ENCODE data around the gene ASCC1. TPM values are rescaled to one million over a fixed set of nuclear protein-coding genes. Genes with fewer than 3 reads are reported as not detected.

Gene ASCC1
- total RNA-seq, 2 donors from 2014 or later: 14.8 to 38.3 TPM

DNA sequence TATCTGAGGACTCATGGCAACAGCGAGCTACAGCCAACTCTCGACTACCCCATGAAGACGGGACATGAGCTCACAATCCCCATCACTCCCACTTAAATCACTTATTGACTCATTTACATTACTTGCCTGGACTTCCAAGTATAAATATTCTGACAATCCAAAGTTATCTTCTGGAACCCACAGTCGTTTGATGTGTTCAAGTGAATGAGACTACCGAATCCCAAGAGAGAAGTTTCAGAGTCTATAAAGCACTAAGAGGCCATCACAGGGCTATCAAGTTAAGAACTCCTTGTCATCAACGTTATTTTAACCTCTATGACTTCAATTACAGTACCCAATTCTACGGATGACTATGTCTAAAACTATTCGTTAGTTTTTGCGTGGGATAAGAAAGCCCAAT lies 11.8 kb downstream of the ASCC1 start:
- Histone ChIP-seq H3K27me3 (replicated peaks; ENCODE audit: insufficient read depth) (no peaks in the 10 kb centered on the region), H3K9me3 (no peaks in the 10 kb centered on the region), H3K4me1 (replicated peaks) (no peaks in the 10 kb centered on the region), H3K4me3 (no peak overlapping the region), H3K36me3 (no peaks in the 10 kb centered on the region), H3K27ac (no peak overlapping the region)
- no peak for TF ChIP-seq POLR2A (IDR thresholded peaks at IDR 0.05)
- no peak for TF ChIP-seq POLR2AphosphoS5 (IDR thresholded peaks at IDR 0.05)
- TF ChIP-seq, protein P1, sequence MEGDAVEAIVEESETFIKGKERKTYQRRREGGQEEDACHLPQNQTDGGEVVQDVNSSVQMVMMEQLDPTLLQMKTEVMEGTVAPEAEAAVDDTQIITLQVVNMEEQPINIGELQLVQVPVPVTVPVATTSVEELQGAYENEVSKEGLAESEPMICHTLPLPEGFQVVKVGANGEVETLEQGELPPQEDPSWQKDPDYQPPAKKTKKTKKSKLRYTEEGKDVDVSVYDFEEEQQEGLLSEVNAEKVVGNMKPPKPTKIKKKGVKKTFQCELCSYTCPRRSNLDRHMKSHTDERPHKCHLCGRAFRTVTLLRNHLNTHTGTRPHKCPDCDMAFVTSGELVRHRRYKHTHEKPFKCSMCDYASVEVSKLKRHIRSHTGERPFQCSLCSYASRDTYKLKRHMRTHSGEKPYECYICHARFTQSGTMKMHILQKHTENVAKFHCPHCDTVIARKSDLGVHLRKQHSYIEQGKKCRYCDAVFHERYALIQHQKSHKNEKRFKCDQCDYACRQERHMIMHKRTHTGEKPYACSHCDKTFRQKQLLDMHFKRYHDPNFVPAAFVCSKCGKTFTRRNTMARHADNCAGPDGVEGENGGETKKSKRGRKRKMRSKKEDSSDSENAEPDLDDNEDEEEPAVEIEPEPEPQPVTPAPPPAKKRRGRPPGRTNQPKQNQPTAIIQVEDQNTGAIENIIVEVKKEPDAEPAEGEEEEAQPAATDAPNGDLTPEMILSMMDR (IDR thresholded peaks at IDR 0.05): no peak
- intact Hi-C loops (cut with DNase I): no loop called here
- no peak for DNase-seq (ENCODE audit: low spot score)
- WGBS: 76% methylated on average over 9 of the region's 9 CpGs

DNA sequence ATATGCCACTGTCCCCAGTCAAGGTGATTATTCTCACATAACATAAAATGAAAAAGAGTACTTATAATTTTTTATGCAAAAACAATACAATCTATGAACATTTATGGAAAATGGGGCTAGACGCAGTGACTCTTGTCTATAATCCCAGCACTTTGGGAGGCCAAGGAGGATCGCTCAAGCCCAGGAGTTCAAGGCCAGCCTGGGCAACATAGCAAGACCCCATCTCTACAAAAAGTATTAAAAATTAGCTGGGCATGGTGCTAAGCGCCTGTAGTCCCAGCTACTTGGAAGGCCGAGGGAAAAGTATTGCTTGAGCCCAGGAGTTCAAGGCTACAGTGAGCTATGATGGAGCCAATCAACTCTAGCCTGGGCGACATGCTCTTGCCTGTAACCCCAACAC lies 14.8 kb downstream of the ASCC1 start:
- Histone ChIP-seq H3K4me3 (no peak overlapping the region), H3K27ac (no peak overlapping the region), H3K36me3 (no peaks in the 10 kb centered on the region), H3K4me1 (replicated peaks) (no peaks in the 10 kb centered on the region), H3K27me3 (replicated peaks; ENCODE audit: insufficient read depth) (no peaks in the 10 kb centered on the region), H3K9me3 (no peaks in the 10 kb centered on the region)
- TF ChIP-seq, protein P1 (IDR thresholded peaks at IDR 0.05): no peak
- TF ChIP-seq POLR2A (IDR thresholded peaks at IDR 0.05) (no peak), POLR2AphosphoS5 (IDR thresholded peaks at IDR 0.05) (no peak)
- intact Hi-C loops (cut with DNase I): no loop called here
- DNase-seq (ENCODE audit: low spot score): no peak
- 98% methylated on average over 5 of the region's 5 CpGs for WGBS

DNA sequence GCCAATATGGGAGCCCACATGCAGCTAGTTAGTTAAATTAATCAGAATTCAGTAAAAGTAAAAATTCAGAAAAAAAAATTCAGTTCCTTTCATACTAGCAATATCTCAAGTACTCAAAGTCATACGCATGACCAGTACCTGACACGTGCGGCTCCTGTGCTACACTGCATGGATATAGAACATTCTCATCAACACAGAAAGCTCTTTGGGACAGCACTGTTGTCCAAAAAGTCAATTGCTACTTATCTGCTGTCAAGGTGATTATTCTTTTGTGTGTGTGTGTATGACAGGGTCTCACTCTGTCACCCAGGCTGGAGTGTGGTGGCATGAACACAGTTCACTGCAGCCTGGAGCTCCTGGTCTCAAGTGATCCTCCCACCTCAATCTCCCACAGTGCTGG lies 15.2 kb downstream of the ASCC1 start:
- no peaks in the 10 kb centered on the region for H3K27me3 ChIP-seq (replicated peaks; ENCODE audit: insufficient read depth)
- intact Hi-C loops (cut with DNase I): no loop called here
- DNase-seq (ENCODE audit: low spot score): no peak
- TF ChIP-seq, protein P1 (IDR thresholded peaks at IDR 0.05): no peak
- TF ChIP-seq POLR2AphosphoS5 (IDR thresholded peaks at IDR 0.05) (no peak), POLR2A (IDR thresholded peaks at IDR 0.05) (no peak)
- no peaks in the 10 kb centered on the region for H3K9me3 ChIP-seq
- no peak overlapping the region for H3K4me3 ChIP-seq
- H3K4me1 ChIP-seq (replicated peaks): no peaks in the 10 kb centered on the region
- no peak overlapping the region for H3K27ac ChIP-seq
- H3K36me3 ChIP-seq: no peaks in the 10 kb centered on the region
- WGBS: 98% methylated on average over 3 of the region's 3 CpGs

DNA sequence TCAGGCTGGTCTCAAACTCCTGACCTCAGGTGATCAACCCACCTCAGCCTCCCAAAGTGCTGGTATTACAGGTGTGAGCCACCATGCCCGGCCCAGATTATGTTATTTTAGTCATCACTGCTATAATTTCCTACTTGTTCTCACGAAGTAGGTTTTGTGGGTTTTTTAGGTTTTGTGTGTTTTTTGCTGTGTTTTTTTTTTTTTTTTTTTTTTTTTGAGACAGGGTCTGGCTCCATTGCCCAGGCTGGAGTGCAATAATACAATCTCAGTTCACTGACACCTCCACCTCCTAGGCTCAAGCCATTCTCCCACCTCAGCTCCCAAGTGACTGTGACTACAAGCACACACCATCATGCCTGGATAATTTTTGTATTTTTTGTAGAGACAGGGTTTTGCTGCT lies 21.1 kb downstream of the ASCC1 start:
- H3K4me1 ChIP-seq (replicated peaks): no peaks in the 10 kb centered on the region
- WGBS: 100% methylated on average over 2 of the region's 2 CpGs
- no peak overlapping the region for H3K27ac ChIP-seq
- no peaks in the 10 kb centered on the region for H3K27me3 ChIP-seq (replicated peaks; ENCODE audit: insufficient read depth)
- H3K9me3 ChIP-seq: no peaks in the 10 kb centered on the region
- no peak overlapping the region for H3K4me3 ChIP-seq
- TF ChIP-seq POLR2A (IDR thresholded peaks at IDR 0.05): no peak
- TF ChIP-seq, protein P1 (IDR thresholded peaks at IDR 0.05): no peak
- TF ChIP-seq POLR2AphosphoS5 (IDR thresholded peaks at IDR 0.05): no peak
- no peak for DNase-seq (ENCODE audit: low spot score)
- no peaks in the 10 kb centered on the region for H3K36me3 ChIP-seq
- intact Hi-C loops (cut with DNase I): no loop called here

DNA sequence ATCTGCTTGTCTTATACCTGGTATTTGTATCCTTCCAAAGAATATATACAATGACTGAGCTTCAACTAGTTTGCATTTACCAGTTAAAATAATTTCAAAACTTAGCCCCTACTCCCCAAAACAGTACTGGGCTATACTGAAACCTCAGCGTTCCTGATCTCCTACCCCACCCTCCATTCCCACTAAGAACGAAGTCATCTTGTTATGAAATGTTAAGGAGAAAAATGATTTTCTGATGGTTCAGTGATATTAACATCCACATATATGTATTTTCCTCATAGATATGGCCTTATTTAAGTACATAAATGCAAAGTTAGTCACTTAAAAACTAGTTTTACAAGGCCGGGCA lies 29.1 kb downstream of the ASCC1 start:
- no peaks in the 10 kb centered on the region for H3K27me3 ChIP-seq (replicated peaks; ENCODE audit: insufficient read depth)
- TF ChIP-seq, protein P1 (IDR thresholded peaks at IDR 0.05): no peak
- TF ChIP-seq POLR2A (IDR thresholded peaks at IDR 0.05) (no peak), POLR2AphosphoS5 (IDR thresholded peaks at IDR 0.05) (no peak)
- 82% methylated on average over 3 of the region's 3 CpGs for WGBS
- no peak for DNase-seq (ENCODE audit: low spot score)
- no peak overlapping the region for H3K4me3 ChIP-seq
- H3K36me3 ChIP-seq: no peaks in the 10 kb centered on the region
- no peaks in the 10 kb centered on the region for H3K9me3 ChIP-seq
- peak overlapping the region; percentile 56 to 68 for H3K27ac ChIP-seq
- intact Hi-C loops (cut with DNase I): no loop called here
- no peaks in the 10 kb centered on the region for H3K4me1 ChIP-seq (replicated peaks)
